22Rv1 (cell line): ENCODE measurements around the gene BEST1.
A peak's percentile ranks its signal among the peaks of the same experiment; 100 is the strongest.

ENCODE experiments used
- H3K27ac ChIP-seq: fragments of 450-650 bp; 2 replicates; pipeline ENCODE4 v1.5.1; 2017
- CTCF ChIP-seq: fragments of 450-650 bp; IDR thresholded peaks from 2 replicates; pipeline ENCODE4 v1.5.1; 2017; ENCODE audit warnings: mild to moderate bottlenecking
- ZFX ChIP-seq: fragments of 450-650 bp; IDR thresholded peaks from 2 replicates; pipeline ENCODE4 v1.6.1; 2017; ENCODE audit warnings: antibody characterized with exemption, borderline replicate concordance

Gene BEST1

GRCh38 chr11:61935861-61936260 lies 14.3 kb upstream of the BEST1 start:
- no peak overlapping the region for H3K27ac ChIP-seq
- TF ChIP-seq CTCF (no peak), ZFX (no peak)

GRCh38 chr11:61940466-61940865 lies 9.7 kb upstream of the BEST1 start:
- H3K27ac ChIP-seq: no peak overlapping the region
- no peak for TF ChIP-seq ZFX
- TF ChIP-seq CTCF: no peak

- TF ChIP-seq CTCF (no peak), ZFX (no peak)
- no peak overlapping the region for H3K27ac ChIP-seq
These were observed 5.0 kb upstream of the BEST1 start for GRCh38 chr11:61945191-61945590.

GRCh38 chr11:61946894-61947293 lies 3.3 kb upstream of the BEST1 start:
- H3K27ac ChIP-seq: no peak overlapping the region
- TF ChIP-seq ZFX (no peak), CTCF (no peak)

- H3K27ac ChIP-seq: no peak overlapping the region
- TF ChIP-seq CTCF (peak; percentile 97), ZFX (no peak)
These were observed 2.5 kb upstream of the BEST1 start for GRCh38 chr11:61947486-61948210.

- TF ChIP-seq CTCF: no peak
- no peak for TF ChIP-seq ZFX
- H3K27ac ChIP-seq: peak overlapping the region; percentile 69; the same call in 1 of the 2 replicates
These were observed 1.6 kb upstream of the BEST1 start for GRCh38 chr11:61948505-61948904.

GRCh38 chr11:61949169-61950034 lies 749 bp upstream of the BEST1 start:
- TF ChIP-seq ZFX (no peak), CTCF (no peak)

More at GRCh38 chr11:61949169-61950034, 749 bp upstream of the BEST1 start:
- peak overlapping the region; percentile 69 for H3K27ac ChIP-seq
